ENCODE measurements around the gene TNFAIP8L2.
"Not testable (repeated sequence)": the region's sequence is repeated elsewhere in the genome, so short reads cannot be mapped to it uniquely, and the experiment has no call there.

The TNFAIP8L2 gene

GRCh38 chr1:151189637-151190445, 33.4 kb downstream of the TNFAIP8L2 start, which contains the start of gene VPS72:
VPS72 (minus strand) TSS chr1:151190197; CDS start chr1:151190121, 76 bp downstream.
- DNase-seq (ENCODE audit: low read depth, low spot score), result peak; percentile 80

- DNase-seq (ENCODE audit: low read depth, low spot score), result no peak
These were observed 35.6 kb downstream of the TNFAIP8L2 start for GRCh38 chr1:151192047-151192446.

- no peak for DNase-seq (ENCODE audit: low read depth, low spot score)
These were observed 36.9 kb downstream of the TNFAIP8L2 start for GRCh38 chr1:151193304-151193703.

- DNase-seq (ENCODE audit: low read depth, low spot score), result no peak
These were observed 37.4 kb downstream of the TNFAIP8L2 start for GRCh38 chr1:151193856-151194255.

GRCh38 chr1:151194894-151195594, 38.6 kb downstream of the TNFAIP8L2 start:
- DNase-seq (ENCODE audit: low read depth, low spot score), result not testable (repeated sequence)

GRCh38 chr1:151196292-151196800, 39.9 kb downstream of the TNFAIP8L2 start:
- no peak for DNase-seq (ENCODE audit: low read depth, low spot score)

GRCh38 chr1:151197863-151198253, 41.4 kb downstream of the TNFAIP8L2 start:
- no peak for DNase-seq (ENCODE audit: low read depth, low spot score)

GRCh38 chr1:151198254-151199127, 42.0 kb downstream of the TNFAIP8L2 start, which contains the start of gene PIP5K1A:
PIP5K1A (plus strand) TSS chr1:151198552; CDS start chr1:151198997, 445 bp downstream.
- peak; percentile 79 for DNase-seq (ENCODE audit: low read depth, low spot score)

- no peak for DNase-seq (ENCODE audit: low read depth, low spot score)
These were observed 43.6 kb downstream of the TNFAIP8L2 start for GRCh38 chr1:151199873-151200581.

- not testable (repeated sequence) for DNase-seq (ENCODE audit: low read depth, low spot score)
These were observed 49.0 kb downstream of the TNFAIP8L2 start for GRCh38 chr1:151205381-151205965.

Measured in iPS DF 19.7 (cell line).